GM19351 (cell line): ENCODE measurements around the gene RALGDS.
"Not testable (repeated sequence)": the region's sequence is repeated elsewhere in the genome, so short reads cannot be mapped to it uniquely, and the experiment has no call there.

Experiments
- ATAC-seq: cut with Tn5 transposase; IDR thresholded peaks from one replicate; pipeline ENCODE4 v1.9.1; 2021; ENCODE audit warnings: mild to moderate bottlenecking, moderate library complexity; ENCODE audit not compliant: unreplicated experiment

Gene RALGDS

DNA sequence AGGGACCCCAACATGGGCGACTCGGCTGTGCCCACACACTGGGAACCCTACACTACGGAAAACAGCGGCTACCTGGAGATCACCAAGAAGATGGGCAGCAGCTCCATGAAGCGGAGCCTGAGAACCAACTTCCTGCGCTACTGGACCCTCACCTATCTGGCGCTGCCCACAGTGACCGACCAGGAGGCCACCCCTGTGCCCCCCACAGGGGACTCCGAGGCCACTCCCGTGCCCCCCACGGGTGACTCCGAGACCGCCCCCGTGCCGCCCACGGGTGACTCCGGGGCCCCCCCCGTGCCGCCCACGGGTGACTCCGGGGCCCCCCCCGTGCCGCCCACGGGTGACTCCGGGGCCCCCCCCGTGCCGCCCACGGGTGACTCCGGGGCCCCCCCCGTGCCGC, 50.1 kb downstream of the RALGDS start:
- not testable (repeated sequence) for ATAC-seq

DNA sequence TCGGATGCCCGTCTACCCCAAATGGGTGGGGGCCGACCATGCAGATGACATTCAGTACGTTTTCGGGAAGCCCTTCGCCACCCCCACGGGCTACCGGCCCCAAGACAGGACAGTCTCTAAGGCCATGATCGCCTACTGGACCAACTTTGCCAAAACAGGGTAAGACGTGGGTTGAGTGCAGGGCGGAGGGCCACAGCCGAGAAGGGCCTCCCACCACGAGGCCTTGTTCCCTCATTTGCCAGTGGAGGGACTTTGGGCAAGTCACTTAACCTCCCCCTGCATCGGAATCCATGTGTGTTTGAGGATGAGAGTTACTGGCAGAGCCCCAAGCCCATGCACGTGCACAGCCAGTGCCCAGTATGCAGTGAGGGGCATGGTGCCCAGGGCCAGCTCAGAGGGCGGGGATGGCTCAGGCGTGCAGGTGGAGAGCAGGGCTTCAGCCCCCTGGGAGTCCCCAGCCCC, 50.5 kb downstream of the RALGDS start:
- not testable (repeated sequence) for ATAC-seq

DNA sequence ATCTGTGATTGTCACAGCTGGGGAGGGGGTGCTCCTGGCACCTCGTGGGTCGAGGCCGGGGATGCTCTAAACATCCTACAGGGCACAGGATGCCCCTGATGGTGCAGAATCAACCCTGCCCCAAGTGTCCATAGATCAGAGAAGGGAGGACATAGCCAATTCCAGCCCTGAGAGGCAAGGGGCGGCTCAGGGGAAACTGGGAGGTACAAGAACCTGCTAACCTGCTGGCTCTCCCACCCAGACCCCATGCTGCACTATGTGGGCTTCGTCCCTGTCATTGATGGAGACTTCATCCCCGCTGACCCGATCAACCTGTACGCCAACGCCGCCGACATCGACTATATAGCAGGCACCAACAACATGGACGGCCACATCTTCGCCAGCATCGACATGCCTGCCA, 52.6 kb downstream of the RALGDS start:
- not testable (repeated sequence) for ATAC-seq

DNA sequence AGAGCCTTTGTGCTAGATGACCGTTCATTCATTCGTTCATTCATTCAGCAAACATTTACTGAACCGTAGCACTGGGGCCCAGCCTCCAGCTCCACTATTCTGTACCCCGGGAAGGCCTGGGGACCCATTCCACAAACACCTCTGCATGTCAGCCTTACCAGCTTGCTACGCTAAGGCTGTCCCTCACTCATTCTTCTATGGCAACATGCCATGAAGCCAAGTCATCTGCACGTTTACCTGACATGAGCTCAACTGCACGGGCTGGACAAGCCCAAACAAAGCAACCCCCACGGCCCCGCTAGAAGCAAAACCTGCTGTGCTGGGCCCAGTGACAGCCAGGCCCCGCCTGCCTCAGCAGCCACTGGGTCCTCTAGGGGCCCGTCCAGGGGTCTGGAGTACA, 53.2 kb downstream of the RALGDS start:
- ATAC-seq: no peak

DNA sequence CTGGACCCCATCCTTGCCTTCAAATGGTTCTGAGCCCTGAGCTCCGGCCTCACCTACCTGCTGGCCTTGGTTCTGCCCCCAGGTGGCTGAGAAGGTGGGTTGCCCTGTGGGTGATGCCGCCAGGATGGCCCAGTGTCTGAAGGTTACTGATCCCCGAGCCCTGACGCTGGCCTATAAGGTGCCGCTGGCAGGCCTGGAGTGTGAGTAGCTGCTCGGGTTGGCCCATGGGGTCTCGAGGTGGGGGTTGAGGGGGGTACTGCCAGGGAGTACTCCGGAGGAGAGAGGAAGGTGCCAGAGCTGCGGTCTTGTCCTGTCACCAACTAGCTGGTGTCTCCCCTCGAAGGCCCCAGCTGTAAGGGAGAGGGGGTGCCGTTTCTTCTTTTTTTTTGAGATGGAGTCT, 54.0 kb downstream of the RALGDS start:
- ATAC-seq: no peak

DNA sequence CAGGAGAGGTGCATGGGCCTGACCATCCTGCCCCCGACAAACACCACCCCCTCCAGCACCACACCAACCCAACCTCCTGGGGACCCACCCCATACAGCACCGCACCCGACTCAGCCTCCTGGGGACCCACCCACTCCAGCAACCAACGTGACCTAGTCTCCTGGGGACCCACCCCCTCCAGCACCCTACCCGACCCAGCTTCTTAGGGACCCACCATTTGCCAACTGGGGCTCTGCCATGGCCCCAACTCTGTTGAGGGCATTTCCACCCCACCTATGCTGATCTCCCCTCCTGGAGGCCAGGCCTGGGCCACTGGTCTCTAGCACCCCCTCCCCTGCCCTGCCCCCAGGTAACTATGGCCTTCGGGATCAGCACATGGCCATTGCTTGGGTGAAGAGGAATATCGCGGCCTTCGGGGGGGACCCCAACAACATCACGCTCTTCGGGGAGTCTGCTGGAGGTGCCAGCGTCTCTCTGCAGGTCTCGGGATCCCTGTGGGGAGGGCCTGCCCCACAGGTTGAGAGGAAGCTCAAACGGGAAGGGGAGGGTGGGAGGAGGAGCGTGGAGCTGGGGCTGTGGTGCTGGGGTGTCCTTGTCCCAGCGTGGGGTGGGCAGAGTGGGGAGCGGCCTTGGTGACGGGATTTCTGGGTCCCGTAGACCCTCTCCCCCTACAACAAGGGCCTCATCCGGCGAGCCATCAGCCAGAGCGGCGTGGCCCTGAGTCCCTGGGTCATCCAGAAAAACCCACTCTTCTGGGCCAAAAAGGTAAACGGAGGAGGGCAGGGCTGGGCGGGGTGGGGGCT, 54.7 kb downstream of the RALGDS start:
- no peak for ATAC-seq

DNA sequence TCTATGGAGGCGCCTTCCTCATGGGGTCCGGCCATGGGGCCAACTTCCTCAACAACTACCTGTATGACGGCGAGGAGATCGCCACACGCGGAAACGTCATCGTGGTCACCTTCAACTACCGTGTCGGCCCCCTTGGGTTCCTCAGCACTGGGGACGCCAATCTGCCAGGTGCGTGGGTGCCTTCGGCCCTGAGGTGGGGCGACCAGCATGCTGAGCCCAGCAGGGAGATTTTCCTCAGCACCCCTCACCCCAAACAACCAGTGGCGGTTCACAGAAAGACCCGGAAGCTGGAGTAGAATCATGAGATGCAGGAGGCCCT, 56.0 kb downstream of the RALGDS start:
- ATAC-seq: no peak

DNA sequence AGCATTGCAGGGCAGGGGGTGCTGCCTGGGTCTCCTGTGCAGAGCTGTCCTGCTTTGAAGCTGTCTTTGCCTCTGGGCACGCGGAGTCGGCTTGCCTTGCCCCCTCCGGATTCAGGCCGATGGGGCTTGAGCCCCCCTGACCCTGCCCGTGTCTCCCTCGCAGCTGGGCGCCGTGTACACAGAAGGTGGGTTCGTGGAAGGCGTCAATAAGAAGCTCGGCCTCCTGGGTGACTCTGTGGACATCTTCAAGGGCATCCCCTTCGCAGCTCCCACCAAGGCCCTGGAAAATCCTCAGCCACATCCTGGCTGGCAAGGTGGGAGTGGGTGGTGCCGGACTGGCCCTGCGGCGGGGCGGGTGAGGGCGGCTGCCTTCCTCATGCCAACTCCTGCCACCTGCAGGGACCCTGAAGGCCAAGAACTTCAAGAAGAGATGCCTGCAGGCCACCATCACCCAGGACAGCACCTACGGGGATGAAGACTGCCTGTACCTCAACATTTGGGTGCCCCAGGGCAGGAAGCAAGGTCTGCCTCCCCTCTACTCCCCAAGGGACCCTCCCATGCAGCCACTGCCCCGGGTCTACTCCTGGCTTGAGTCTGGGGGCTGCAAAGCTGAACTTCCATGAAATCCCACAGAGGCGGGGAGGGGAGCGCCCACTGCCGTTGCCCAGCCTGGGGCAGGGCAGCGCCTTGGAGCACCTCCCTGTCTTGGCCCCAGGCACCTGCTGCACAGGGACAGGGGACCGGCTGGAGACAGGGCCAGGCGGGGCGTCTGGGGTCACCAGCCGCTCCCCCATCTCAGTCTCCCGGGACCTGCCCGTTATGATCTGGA, 56.6 kb downstream of the RALGDS start:
- no peak for ATAC-seq

DNA sequence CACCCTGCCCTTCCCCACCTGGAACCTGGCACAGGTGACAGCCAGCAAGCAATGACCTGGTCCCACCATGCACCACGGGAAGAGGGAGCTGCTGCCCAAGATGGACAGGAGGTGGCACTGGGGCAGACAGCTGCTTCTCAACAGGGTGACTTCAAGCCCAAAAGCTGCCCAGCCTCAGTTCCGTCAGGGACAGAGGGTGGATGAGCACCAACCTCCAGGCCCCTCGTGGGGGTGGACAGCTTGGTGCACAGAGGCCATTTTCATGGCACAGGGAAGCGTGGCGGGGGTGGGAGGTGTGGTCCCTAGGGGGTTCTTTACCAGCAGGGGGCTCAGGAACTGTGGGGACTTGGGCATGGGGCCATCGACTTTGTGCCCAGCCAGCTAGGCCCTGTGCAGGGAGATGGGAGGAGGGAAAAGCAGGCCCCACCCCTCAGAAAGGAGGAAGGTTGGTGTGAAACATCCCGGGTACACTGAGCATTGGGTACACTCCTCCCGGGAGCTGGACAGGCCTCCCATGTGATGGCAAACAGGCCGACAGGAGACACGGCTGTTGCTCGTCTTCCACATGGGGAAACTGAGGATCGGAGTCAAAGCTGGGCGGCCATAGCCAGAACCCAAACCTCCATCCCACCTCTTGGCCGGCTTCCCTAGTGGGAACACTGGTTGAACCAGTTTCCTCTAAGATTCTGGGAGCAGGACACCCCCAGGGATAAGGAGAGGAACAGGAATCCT, 57.4 kb downstream of the RALGDS start:
- no peak for ATAC-seq

DNA sequence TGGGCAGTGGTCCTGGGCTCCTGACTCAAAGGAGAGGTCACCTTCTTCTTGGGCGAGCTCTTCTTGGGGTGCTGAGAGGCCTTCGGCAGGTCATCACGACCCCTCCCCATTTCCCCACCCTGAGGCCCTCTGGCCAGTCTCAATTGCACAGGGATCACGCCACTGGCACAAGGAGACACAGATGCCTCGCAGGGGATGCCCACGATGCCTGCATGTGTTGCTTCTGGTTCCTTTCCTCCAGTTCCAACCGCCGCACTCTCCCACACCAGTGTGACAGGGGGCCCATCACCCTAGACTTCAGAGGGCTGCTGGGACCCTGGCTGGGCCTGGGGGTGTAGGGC, 57.9 kb downstream of the RALGDS start:
- ATAC-seq: no peak

DNA sequence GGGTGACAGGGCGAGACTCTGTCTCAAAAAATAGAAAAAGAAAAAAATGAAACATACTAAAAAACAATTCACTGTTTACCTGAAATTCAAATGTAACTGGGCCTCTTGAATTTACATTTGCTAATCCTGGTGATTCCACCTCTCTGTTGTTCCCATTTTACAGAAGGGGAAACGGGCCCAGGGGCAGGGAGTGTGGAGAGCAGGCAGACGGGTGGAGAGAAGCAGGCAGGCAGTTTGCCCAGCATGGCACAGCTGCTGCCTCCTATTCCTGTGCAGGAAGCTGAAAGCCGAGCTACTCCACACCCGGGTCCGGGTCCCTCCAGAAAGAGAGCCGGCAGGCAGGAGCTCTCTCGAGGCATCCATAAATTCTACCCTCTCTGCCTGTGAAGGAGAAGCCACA, 58.5 kb downstream of the RALGDS start:
- ATAC-seq: not testable (repeated sequence)

DNA sequence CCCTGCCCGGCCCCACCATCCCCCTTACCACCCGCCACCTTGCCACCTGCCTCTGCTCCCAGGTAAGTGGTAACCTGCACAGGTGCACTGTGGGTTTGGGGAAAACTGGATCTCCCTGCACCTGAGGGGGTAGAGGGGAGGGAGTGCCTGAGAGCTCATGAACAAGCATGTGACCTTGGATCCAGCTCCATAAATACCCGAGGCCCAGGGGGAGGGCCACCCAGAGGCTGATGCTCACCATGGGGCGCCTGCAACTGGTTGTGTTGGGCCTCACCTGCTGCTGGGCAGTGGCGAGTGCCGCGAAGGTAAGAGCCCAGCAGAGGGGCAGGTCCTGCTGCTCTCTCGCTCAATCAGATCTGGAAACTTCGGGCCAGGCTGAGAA, 59.3 kb downstream of the RALGDS start, which contains the start of gene CEL:
Gene CEL (plus strand): TSS at position 218 of the 382 bp plus-strand sequence. CDS start 22 bp downstream, at position 240.
- not testable (repeated sequence) for ATAC-seq

DNA sequence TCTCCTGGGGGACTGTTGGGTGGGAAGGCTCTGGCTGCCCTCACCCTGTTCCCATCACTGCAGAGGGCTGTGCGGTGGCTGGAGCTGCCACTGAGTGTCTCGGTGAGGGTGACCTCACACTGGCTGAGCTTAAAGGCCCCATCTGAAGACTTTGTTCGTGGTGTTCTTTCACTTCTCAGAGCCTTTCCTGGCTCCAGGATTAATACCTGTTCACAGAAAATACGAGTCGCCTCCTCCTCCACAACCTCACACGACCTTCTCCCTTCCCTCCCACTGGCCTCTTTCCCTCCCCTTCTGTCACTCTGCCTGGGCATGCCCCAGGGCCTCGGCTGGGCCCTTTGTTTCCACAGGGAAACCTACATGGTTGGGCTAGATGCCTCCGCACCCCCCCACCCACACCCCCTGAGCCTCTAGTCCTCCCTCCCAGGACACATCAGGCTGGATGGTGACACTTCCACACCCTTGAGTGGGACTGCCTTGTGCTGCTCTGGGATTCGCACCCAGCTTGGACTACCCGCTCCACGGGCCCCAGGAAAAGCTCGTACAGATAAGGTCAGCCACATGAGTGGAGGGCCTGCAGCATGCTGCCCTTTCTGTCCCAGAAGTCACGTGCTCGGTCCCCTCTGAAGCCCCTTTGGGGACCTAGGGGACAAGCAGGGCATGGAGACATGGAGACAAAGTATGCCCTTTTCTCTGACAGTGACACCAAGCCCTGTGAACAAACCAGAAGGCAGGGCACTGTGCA, 59.8 kb downstream of the RALGDS start:
- ATAC-seq: not testable (repeated sequence)

DNA sequence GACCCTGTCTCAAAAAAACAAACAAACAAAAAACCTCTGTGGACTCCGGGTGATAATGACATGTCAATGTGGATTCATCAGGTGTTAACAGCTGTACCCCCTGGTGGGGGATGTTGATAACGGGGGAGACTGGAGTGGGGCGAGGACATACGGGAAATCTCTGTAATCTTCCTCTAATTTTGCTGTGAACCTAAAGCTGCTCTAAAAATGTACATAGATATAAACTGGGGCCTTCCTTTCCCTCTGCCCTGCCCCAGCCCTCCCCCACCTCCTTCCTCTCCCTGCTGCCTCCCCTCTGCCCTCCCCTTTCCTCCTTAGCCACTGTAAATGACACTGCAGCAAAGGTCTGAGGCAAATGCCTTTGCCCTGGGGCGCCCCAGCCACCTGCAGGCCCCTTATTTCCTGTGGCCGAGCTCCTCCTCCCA, 60.6 kb downstream of the RALGDS start:
- no peak for ATAC-seq

DNA sequence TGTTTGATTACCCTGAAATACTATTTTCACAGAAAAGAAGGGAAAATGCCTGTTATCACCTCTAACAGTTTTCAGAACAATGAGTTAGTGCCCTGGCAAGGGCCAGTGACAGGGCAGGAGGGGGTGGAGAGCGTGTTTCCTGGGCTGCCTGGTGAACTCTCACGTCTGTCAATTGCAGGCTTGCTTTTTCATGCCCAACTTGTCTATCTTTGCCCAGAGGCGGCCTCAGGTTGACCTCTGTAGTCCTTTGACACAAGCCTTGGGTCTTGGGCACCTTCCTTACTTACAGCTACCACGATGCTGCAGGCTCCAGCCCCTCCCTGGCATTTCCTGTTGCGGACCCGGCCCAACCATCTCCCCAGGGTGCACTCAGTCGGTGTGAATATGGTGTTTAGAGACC, 61.4 kb downstream of the RALGDS start:
- ATAC-seq: no peak

DNA sequence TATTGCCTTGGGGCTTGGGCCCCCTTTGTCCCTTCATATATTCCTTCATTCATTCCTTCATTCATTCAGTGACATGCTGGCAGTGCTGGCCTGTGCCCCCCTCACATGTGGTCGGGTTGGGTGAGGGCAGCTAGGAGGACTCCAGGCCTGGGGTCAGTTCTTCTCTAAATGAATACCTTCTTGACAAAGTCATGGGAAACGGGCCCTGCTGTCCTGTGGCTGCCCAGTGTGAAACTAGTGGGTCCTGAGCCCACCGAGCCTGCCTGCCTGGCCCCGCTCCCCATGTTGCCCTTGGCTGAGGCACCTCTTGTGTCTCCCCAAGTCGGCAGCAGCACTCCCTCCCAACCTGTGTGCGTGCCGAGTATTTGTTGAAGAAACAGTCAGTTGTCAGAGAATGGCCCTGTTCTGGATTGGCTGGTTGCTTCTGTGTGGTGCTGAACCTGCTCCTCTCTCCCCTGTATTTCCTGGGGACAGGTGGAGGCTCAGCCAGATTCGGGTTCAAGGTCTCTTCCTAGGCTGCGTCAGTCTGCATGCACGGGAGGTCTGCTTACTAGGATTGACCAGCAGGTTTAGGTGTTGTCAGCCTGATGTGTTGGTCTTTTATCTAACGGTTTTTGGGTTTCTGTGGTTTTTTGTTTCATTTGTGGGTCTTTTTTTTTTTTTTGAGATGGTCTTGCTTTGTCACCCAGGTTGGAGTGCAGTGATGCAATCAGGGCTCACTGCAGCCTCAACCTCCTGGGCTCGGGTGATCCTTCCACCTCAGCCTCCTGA, 62.3 kb downstream of the RALGDS start:
- no peak for ATAC-seq

DNA sequence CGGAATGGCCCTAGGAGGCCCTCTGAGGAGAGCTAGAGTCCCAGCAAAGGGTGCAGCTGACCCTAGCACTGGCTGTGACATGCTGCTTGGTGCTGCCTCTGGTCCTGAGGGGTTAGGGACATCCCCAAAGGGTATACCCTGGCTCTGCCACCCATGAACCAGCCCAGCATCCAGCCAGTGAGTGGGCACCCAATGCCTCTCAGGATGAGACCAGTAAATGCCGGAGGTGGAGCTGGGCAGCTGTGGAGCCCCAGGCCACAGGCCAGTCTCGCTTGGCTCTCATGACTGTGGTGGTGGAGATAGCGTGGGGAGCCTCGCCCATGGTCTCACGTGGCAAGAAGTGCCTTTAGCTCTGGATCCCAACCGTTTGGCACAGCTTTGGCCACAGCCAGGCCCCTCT, 63.0 kb downstream of the RALGDS start:
- ATAC-seq: no peak

DNA sequence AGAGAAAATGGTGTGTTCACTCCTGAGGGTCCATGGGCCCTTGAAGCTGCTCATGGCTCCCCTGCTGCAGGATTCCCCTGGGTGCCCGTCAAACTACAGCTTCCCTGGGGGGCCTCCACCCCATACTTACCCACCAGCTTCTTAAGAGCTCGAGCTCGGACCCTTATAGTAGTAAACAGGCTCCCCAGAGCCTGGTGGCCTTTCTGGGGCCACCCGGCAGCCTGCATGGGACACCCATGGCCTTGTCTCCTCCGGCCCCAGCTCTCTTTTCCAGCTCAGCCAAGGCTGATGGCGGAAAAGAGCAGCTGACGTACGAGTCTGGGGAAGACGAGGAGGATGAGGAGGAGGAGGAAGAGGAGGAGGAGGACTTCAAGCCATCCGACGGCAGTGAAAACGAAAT, 63.5 kb downstream of the RALGDS start:
- ATAC-seq: no peak

DNA sequence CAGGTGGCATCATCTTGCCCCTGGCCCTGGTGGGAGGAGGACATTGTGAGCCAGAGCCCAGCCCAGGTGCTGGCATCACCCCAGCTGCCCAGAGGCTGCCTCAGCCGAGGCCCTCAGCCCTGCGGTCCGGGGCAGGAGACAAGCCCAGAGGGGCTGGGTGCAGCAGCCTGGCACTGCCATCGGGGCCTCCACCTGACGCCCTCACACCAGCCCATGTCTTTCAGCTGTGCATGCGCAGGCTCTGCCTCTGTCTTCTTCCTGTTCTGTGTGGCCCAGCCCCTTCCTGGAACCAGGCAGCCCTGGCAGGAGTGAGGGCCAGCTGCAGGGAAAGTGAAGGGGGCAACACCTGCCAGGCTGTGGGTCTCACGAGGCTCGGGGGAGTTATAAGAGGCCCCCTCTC, 64.0 kb downstream of the RALGDS start:
- no peak for ATAC-seq

DNA sequence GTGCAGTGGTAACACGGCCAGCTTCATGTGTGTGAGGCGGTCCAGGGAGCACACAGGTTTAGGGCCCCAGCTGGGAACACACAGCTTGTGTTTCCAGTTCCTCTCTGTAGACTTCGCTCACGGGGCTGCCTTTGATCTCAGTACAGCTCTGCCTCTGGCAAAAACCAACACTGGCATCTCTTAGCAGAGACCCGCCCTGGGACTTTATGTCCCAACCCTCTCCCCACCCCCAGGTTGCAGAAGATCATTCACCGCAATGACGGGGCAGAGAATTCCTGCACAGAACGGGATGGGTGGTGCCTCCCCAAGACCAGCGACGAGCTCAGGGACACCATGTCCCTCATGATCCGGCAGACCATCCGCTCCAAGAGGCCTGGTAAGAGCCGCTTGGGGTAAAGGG, 64.5 kb downstream of the RALGDS start:
- no peak for ATAC-seq
